Stomach (tissue), 4 donors: ENCODE measurements around the gene LRRC75B.
"Not testable (repeated sequence)": the region's sequence is repeated elsewhere in the genome, so short reads cannot be mapped to it uniquely, and the experiment has no call there.

Source experiments
- EP300 ChIP-seq: sonication (generic); formaldehyde crosslinking; IDR thresholded peaks from one replicate; pipeline ENCODE4 v1.6.1; 2017; ENCODE audit warnings: antibody characterized with exemption
- POLR2A ChIP-seq, 4 donors: fragments of 450-650 bp; IDR thresholded peaks; one replicate each; pipeline ENCODE4 v1.6.1; 2016; ENCODE audit warnings: antibody characterized with exemption in 4 of 4, control low read depth in 2 of 4, mild to moderate bottlenecking in 1 of 4, moderate library complexity in 1 of 4
- TF ChIP-seq, protein P1 (sequence below), 7 experiments: fragments of 450-650 bp in 4 of 7; fragments of 200-600 bp in 3 of 7; sonication (generic) in 3 of 7; IDR thresholded peaks; one replicate each; pipeline ENCODE4 v1.5.1; 2016 to 2019; ENCODE audit warnings: antibody characterized with exemption in 7 of 7, control low read depth in 2 of 7, mild to moderate bottlenecking in 1 of 7

DNA sequence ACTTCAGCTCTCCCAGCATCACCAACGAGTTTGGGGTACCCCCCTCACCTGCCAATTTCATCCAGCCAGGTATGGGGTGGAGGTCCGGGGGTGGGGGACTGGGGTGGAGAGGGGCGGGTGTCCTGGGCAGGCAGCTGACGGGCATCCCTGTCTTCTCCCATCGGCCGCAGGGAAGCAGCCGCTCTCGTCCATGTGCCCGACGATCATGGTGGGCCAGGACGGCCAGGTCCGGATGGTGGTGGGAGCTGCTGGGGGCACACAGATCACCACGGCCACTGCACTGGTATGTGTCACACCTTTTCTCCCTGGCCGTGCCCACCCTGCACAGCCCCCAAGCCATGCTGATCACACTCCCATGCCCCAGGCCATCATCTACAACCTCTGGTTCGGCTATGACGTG, 35.0 kb upstream of the LRRC75B start:
- not testable (repeated sequence) for TF ChIP-seq EP300; POLR2A (IDR thresholded peaks at IDR 0.05)
- TF ChIP-seq, protein P1, sequence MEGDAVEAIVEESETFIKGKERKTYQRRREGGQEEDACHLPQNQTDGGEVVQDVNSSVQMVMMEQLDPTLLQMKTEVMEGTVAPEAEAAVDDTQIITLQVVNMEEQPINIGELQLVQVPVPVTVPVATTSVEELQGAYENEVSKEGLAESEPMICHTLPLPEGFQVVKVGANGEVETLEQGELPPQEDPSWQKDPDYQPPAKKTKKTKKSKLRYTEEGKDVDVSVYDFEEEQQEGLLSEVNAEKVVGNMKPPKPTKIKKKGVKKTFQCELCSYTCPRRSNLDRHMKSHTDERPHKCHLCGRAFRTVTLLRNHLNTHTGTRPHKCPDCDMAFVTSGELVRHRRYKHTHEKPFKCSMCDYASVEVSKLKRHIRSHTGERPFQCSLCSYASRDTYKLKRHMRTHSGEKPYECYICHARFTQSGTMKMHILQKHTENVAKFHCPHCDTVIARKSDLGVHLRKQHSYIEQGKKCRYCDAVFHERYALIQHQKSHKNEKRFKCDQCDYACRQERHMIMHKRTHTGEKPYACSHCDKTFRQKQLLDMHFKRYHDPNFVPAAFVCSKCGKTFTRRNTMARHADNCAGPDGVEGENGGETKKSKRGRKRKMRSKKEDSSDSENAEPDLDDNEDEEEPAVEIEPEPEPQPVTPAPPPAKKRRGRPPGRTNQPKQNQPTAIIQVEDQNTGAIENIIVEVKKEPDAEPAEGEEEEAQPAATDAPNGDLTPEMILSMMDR (IDR thresholded peaks at IDR 0.05) = not testable (repeated sequence)
